WTC11 (cell line): Measurements from ENCODE around the gene CRTAP.

ENCODE experiments used
- ATF1 ChIP-seq: sonication (generic); formaldehyde crosslinking; IDR thresholded peaks from 2 replicates; pipeline ENCODE4 v1.8.1; 2023; ENCODE audit warnings: mild to moderate bottlenecking, moderate library complexity, missing genetic modification reagents
- CREB1 ChIP-seq: sonication (generic); formaldehyde crosslinking; IDR thresholded peaks from 2 replicates; pipeline ENCODE4 v1.8.0; 2023; ENCODE audit warnings: mild to moderate bottlenecking, missing genetic modification reagents
- CTCF ChIP-seq: fragments of 200-600 bp; IDR thresholded peaks from 2 replicates; pipeline ENCODE4 v1.8.0; 2022; ENCODE audit warnings: antibody characterized with exemption
- FOXP4 ChIP-seq: sonication (generic); formaldehyde crosslinking; IDR thresholded peaks from 2 replicates; pipeline ENCODE4 v1.8.0; 2022; ENCODE audit warnings: mild to moderate bottlenecking, missing genetic modification reagents
- KAT7 ChIP-seq: sonication (generic); formaldehyde crosslinking; IDR thresholded peaks from 2 replicates; pipeline ENCODE4 v1.8.1; 2023; ENCODE audit warnings: missing genetic modification reagents, mild to moderate bottlenecking, borderline replicate concordance
- ZNF138 ChIP-seq: sonication (generic); formaldehyde crosslinking; conservative IDR thresholded peaks from 2 replicates; pipeline ENCODE4 v1.8.1; 2022; ENCODE audit warnings: mild to moderate bottlenecking, moderate library complexity, missing genetic modification reagents
- TF ChIP-seq, protein P1 (sequence below): sonication (generic); formaldehyde crosslinking; IDR thresholded peaks from 2 replicates; pipeline ENCODE4 v1.8.1; 2023; ENCODE audit warnings: mild to moderate bottlenecking, moderate library complexity, missing genetic modification reagents
- TF ChIP-seq, protein P2 (sequence below): sonication (generic); formaldehyde crosslinking; IDR thresholded peaks from 2 replicates; pipeline ENCODE4 v1.8.0; 2022; ENCODE audit warnings: mild to moderate bottlenecking, missing genetic modification reagents
- TF ChIP-seq, protein P3 (sequence below): sonication (generic); formaldehyde crosslinking; IDR thresholded peaks from 2 replicates; pipeline ENCODE4 v1.8.1; 2022; ENCODE audit warnings: missing genetic modification reagents, borderline replicate concordance

GRCh38 chr3:33159234-33159633 lies 45.4 kb downstream of the CRTAP start:
- no peak for TF ChIP-seq FOXP4
- TF ChIP-seq, protein P1, sequence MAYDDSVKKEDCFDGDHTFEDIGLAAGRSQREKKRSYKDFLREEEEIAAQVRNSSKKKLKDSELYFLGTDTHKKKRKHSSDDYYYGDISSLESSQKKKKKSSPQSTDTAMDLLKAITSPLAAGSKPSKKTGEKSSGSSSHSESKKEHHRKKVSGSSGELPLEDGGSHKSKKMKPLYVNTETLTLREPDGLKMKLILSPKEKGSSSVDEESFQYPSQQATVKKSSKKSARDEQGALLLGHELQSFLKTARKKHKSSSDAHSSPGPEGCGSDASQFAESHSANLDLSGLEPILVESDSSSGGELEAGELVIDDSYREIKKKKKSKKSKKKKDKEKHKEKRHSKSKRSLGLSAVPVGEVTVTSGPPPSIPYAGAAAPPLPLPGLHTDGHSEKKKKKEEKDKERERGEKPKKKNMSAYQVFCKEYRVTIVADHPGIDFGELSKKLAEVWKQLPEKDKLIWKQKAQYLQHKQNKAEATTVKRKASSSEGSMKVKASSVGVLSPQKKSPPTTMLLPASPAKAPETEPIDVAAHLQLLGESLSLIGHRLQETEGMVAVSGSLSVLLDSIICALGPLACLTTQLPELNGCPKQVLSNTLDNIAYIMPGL (CRISPR knock-in tag): no peak
- TF ChIP-seq, protein P2, sequence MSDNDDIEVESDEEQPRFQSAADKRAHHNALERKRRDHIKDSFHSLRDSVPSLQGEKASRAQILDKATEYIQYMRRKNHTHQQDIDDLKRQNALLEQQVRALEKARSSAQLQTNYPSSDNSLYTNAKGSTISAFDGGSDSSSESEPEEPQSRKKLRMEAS (CRISPR knock-in tag): no peak
- no peak for TF ChIP-seq ZNF138 (CRISPR knock-in tag)
- no peak for TF ChIP-seq CTCF
- TF ChIP-seq, protein P3, sequence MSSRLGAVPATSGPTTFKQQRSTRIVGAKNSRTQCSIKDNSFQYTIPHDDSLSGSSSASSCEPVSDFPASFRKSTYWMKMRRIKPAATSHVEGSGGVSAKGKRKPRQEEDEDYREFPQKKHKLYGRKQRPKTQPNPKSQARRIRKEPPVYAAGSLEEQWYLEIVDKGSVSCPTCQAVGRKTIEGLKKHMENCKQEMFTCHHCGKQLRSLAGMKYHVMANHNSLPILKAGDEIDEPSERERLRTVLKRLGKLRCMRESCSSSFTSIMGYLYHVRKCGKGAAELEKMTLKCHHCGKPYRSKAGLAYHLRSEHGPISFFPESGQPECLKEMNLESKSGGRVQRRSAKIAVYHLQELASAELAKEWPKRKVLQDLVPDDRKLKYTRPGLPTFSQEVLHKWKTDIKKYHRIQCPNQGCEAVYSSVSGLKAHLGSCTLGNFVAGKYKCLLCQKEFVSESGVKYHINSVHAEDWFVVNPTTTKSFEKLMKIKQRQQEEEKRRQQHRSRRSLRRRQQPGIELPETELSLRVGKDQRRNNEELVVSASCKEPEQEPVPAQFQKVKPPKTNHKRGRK (CRISPR knock-in tag): no peak
- TF ChIP-seq ATF1 (CRISPR knock-in tag): no peak
- TF ChIP-seq CREB1 (CRISPR knock-in tag): no peak
- no peak for TF ChIP-seq KAT7 (CRISPR knock-in tag)
